ENCODE measurements around the gene TBX1. TPM values are rescaled to one million over a fixed set of nuclear protein-coding genes. Genes with fewer than 3 reads are reported as not detected.
A peak's percentile ranks its signal among the peaks of the same experiment; 100 is the strongest.

Gene TBX1
- polyA plus RNA-seq, 3 donors = not detected

- no peaks in the 10 kb centered on the region for H3K36me3 ChIP-seq (replicated peaks in 1 of 2; ENCODE audit: control insufficient read depth in 1 of 2, insufficient read depth in 2 of 2, low read length in 2 of 2)
- 1% methylated on average over 98 of the region's 103 CpGs for whole genome bisulfite sequencing (ENCODE audit: insufficient coverage)
- H3K27me3 ChIP-seq (ENCODE audit: control insufficient read depth in 2 of 2, insufficient read depth in 2 of 2, low read length in 2 of 2) = peaks cover 43 to 81% of the 10 kb centered on the region in 2 donors
- peak overlapping the region in 1 of 3 experiments; percentile 40 for H3K4me3 ChIP-seq (replicated peaks in 1 of 3; ENCODE audit: low read depth in 2 of 3, low read length in 3 of 3)
- no peak overlapping the region for H2AFZ ChIP-seq (ENCODE audit: insufficient read depth, low read depth, low read length, poor library complexity, severe bottlenecking)
- peak; percentile 18 to 44 (median 29) for DNase-seq
- Mint-ChIP-seq H3K27ac (no peak overlapping the region), H3K36me3 (peaks cover 0 to 6% of the 10 kb centered on the region in 2 donors), H3K4me3 (peak overlapping the region; percentile 6 to 80), H3K9me3 (peaks cover 0 to 21% (median 9%) of the 10 kb centered on the region in 7 donors), H3K4me1 (peaks cover 14% of the 10 kb centered on the region), H3K27me3 (ENCODE audit: low read depth in 3 of 3) (peaks cover 75 to 94% (median 86%) of the 10 kb centered on the region in 3 donors)
- TF ChIP-seq CTCF (IDR thresholded peaks at IDR 0.05) = no peak
- H3K4me1 ChIP-seq (ENCODE audit: control insufficient read depth in 1 of 2, insufficient read depth in 2 of 2, low read length in 2 of 2) = peaks cover 16 to 29% of the 10 kb centered on the region in 2 donors
- peaks cover 6 to 36% of the 10 kb centered on the region in 2 donors for H3K9me3 ChIP-seq (replicated peaks in 1 of 2; ENCODE audit: control insufficient read depth in 1 of 2, insufficient read depth in 1 of 2, low read length in 2 of 2)
- H4K20me1 ChIP-seq (ENCODE audit: insufficient read depth, low read length) = no peaks in the 10 kb centered on the region
- H3K27ac ChIP-seq (ENCODE audit: low read depth in 1 of 2, low read length in 2 of 2) = no peak overlapping the region
- H3K4me2 ChIP-seq (replicated peaks; ENCODE audit: extremely low read depth, low read length, poor library complexity, severe bottlenecking) = peak overlapping the region; percentile 51
- intact Hi-C loops (cut with micrococcal nuclease) = no loop called here
- no peaks in the 10 kb centered on the region for H3K79me2 ChIP-seq (ENCODE audit: insufficient read depth, low read length)
- H3K9ac ChIP-seq (ENCODE audit: insufficient read depth, low read length, poor library complexity, severe bottlenecking) = no peak overlapping the region
These were observed 6.2 kb downstream of the TBX1 start for GRCh38 chr22:19766511-19767426.

- 22% methylated on average over 32 of the region's 35 CpGs for WGBS (ENCODE audit: insufficient coverage)
- H3K79me2 ChIP-seq (ENCODE audit: insufficient read depth, low read length) = no peaks in the 10 kb centered on the region
- no peak overlapping the region for H3K27ac Mint-ChIP-seq
- H3K9me3 ChIP-seq (replicated peaks in 1 of 2; ENCODE audit: control insufficient read depth in 1 of 2, insufficient read depth in 1 of 2, low read length in 2 of 2) = peaks cover 6 to 32% of the 10 kb centered on the region in 2 donors
- intact Hi-C loops (cut with micrococcal nuclease) = no loop called here
- no peak for TF ChIP-seq CTCF (IDR thresholded peaks at IDR 0.05)
- H3K36me3 Mint-ChIP-seq = peaks cover 0 to 6% of the 10 kb centered on the region in 2 donors
- peak overlapping the region; percentile 51 for H3K4me2 ChIP-seq (replicated peaks; ENCODE audit: extremely low read depth, low read length, poor library complexity, severe bottlenecking)
- H3K4me3 Mint-ChIP-seq = peak overlapping the region; percentile 6 to 80
- H4K20me1 ChIP-seq (ENCODE audit: insufficient read depth, low read length) = no peaks in the 10 kb centered on the region
- no peak overlapping the region for H2AFZ ChIP-seq (ENCODE audit: insufficient read depth, low read depth, low read length, poor library complexity, severe bottlenecking)
- DNase-seq = peak in 1 of 3 donors; percentile 4
- no peak overlapping the region for H3K27ac ChIP-seq (ENCODE audit: low read depth in 1 of 2, low read length in 2 of 2)
- H3K4me3 ChIP-seq (replicated peaks in 1 of 3; ENCODE audit: low read depth in 2 of 3, low read length in 3 of 3) = peak overlapping the region in 1 of 3 experiments; percentile 40
- peaks cover 0 to 21% (median 9%) of the 10 kb centered on the region in 7 donors for H3K9me3 Mint-ChIP-seq
- H3K4me1 Mint-ChIP-seq = peaks cover 18% of the 10 kb centered on the region
- peaks cover 74 to 94% (median 83%) of the 10 kb centered on the region in 3 donors for H3K27me3 Mint-ChIP-seq (ENCODE audit: low read depth in 3 of 3)
- no peak overlapping the region for H3K9ac ChIP-seq (ENCODE audit: insufficient read depth, low read length, poor library complexity, severe bottlenecking)
- peaks cover 34 to 73% of the 10 kb centered on the region in 2 donors for H3K27me3 ChIP-seq (ENCODE audit: control insufficient read depth in 2 of 2, insufficient read depth in 2 of 2, low read length in 2 of 2)
- H3K4me1 ChIP-seq (ENCODE audit: control insufficient read depth in 1 of 2, insufficient read depth in 2 of 2, low read length in 2 of 2) = peaks cover 19 to 31% of the 10 kb centered on the region in 2 donors
- H3K36me3 ChIP-seq (replicated peaks in 1 of 2; ENCODE audit: control insufficient read depth in 1 of 2, insufficient read depth in 2 of 2, low read length in 2 of 2) = no peaks in the 10 kb centered on the region
These were observed 7.1 kb downstream of the TBX1 start for GRCh38 chr22:19767427-19768341.

Data from CD14-positive monocyte (primary cell).